Adipocyte (in vitro differentiated cells): ENCODE data around the gene SLC25A13.
A peak's percentile ranks its signal among the peaks of the same experiment; 100 is the strongest.
"Not testable (repeated sequence)": the region's sequence is repeated elsewhere in the genome, so short reads cannot be mapped to it uniquely, and the experiment has no call there.

ENCODE experiments used
- DNase-seq: peaks from one replicate; pipeline ENCODE4 v3.0.0-alpha.2; 2015; ENCODE audit warnings: low read depth
- H3K27me3 ChIP-seq: replicated peaks from 2 replicates; pipeline ENCODE4 v1.7.0; 2013; ENCODE audit warnings: mild to moderate bottlenecking, low read length, moderate library complexity; ENCODE audit not compliant: control insufficient read depth, insufficient read depth
- H3K36me3 ChIP-seq: 2 replicates; pipeline ENCODE4 v1.7.0; 2013; ENCODE audit warnings: low read length, mild to moderate bottlenecking, moderate library complexity; ENCODE audit not compliant: control insufficient read depth, insufficient read depth, severe bottlenecking
- H3K4me1 ChIP-seq: 2 replicates; pipeline ENCODE4 v1.7.0; 2013; ENCODE audit warnings: mild to moderate bottlenecking, low read length, moderate library complexity; ENCODE audit not compliant: control insufficient read depth, insufficient read depth
- H3K4me3 ChIP-seq: 2 replicates; pipeline ENCODE4 v1.7.0; 2013; ENCODE audit warnings: mild to moderate bottlenecking, low read length, moderate library complexity
- H3K9ac ChIP-seq: 2 replicates; pipeline ENCODE4 v1.7.0; 2013; ENCODE audit warnings: mild to moderate bottlenecking, low read length, moderate library complexity
- H3K9me3 ChIP-seq: 2 replicates; pipeline ENCODE4 v1.7.0; 2013; ENCODE audit warnings: mild to moderate bottlenecking, low read length, moderate library complexity; ENCODE audit not compliant: control insufficient read depth

SLC25A13 gene

GRCh38 chr7:96321658-96322372, at the start of gene SLC25A13:
TSS of gene SLC25A13 (minus strand) at chr7:96322098. CDS start at chr7:96321956, 142 bp downstream.
- no peaks in the 10 kb centered on the region for H3K9me3 ChIP-seq
- DNase-seq, result peak; percentile 86
- H3K4me3 ChIP-seq, result peak within 1 kb of the TSS; percentile 92
- peak within 1 kb of the TSS; percentile 96 for H3K9ac ChIP-seq
- no peaks in the 10 kb centered on the region for H3K27me3 ChIP-seq
- H3K4me1 ChIP-seq, result peaks cover 30% of the 10 kb centered on the region
- H3K36me3 ChIP-seq, result no peaks in the 10 kb centered on the region

GRCh38 chr7:96365916-96366315, 44.0 kb upstream of the SLC25A13 start:
- H3K4me1 ChIP-seq, H3K9me3 ChIP-seq, DNase-seq, H3K27me3 ChIP-seq, H3K36me3 ChIP-seq, H3K4me3 ChIP-seq, H3K9ac ChIP-seq: not testable (repeated sequence)

GRCh38 chr7:96361116-96361857, 39.4 kb upstream of the SLC25A13 start:
- no peak overlapping the region for H3K9ac ChIP-seq
- H3K4me1 ChIP-seq, result no peaks in the 10 kb centered on the region
- H3K36me3 ChIP-seq, result no peaks in the 10 kb centered on the region
- DNase-seq, result no peak
- no peak overlapping the region for H3K4me3 ChIP-seq
- H3K9me3 ChIP-seq, result peaks cover 4% of the 10 kb centered on the region
- H3K27me3 ChIP-seq, result no peaks in the 10 kb centered on the region

GRCh38 chr7:96359876-96360275, 38.0 kb upstream of the SLC25A13 start:
- Histone ChIP-seq H3K27me3 (no peaks in the 10 kb centered on the region), H3K4me1 (no peaks in the 10 kb centered on the region), H3K4me3 (no peak overlapping the region), H3K9me3 (no peaks in the 10 kb centered on the region), H3K9ac (no peak overlapping the region), H3K36me3 (no peaks in the 10 kb centered on the region)
- no peak for DNase-seq

GRCh38 chr7:96358236-96358971, 36.5 kb upstream of the SLC25A13 start:
- H3K9ac ChIP-seq, DNase-seq, H3K9me3 ChIP-seq, H3K27me3 ChIP-seq, H3K4me1 ChIP-seq, H3K36me3 ChIP-seq, H3K4me3 ChIP-seq: not testable (repeated sequence)

GRCh38 chr7:96355990-96356506, 34.1 kb upstream of the SLC25A13 start:
- no peaks in the 10 kb centered on the region for H3K27me3 ChIP-seq
- H3K4me3 ChIP-seq, result no peak overlapping the region
- H3K9me3 ChIP-seq, result no peaks in the 10 kb centered on the region
- no peak for DNase-seq
- H3K4me1 ChIP-seq, result no peaks in the 10 kb centered on the region
- H3K9ac ChIP-seq, result no peak overlapping the region
- no peaks in the 10 kb centered on the region for H3K36me3 ChIP-seq

- H3K36me3 ChIP-seq, result no peaks in the 10 kb centered on the region
- no peak overlapping the region for H3K9ac ChIP-seq
- no peak for DNase-seq
- no peaks in the 10 kb centered on the region for H3K27me3 ChIP-seq
- peaks cover 2% of the 10 kb centered on the region for H3K4me1 ChIP-seq
- H3K9me3 ChIP-seq, result no peaks in the 10 kb centered on the region
- no peak overlapping the region for H3K4me3 ChIP-seq
Measured at GRCh38 chr7:96354881-96355280, 33.0 kb upstream of the SLC25A13 start.

- no peaks in the 10 kb centered on the region for H3K36me3 ChIP-seq
- no peaks in the 10 kb centered on the region for H3K9me3 ChIP-seq
- no peak for DNase-seq
- H3K9ac ChIP-seq, result no peak overlapping the region
- H3K27me3 ChIP-seq, result no peaks in the 10 kb centered on the region
- peaks cover 3% of the 10 kb centered on the region for H3K4me1 ChIP-seq
- no peak overlapping the region for H3K4me3 ChIP-seq
Measured at GRCh38 chr7:96349572-96349971, 27.7 kb upstream of the SLC25A13 start.

GRCh38 chr7:96347471-96347870, 25.6 kb upstream of the SLC25A13 start:
- H3K9me3 ChIP-seq, result no peaks in the 10 kb centered on the region
- no peaks in the 10 kb centered on the region for H3K36me3 ChIP-seq
- H3K9ac ChIP-seq, result no peak overlapping the region
- no peak for DNase-seq
- no peaks in the 10 kb centered on the region for H3K27me3 ChIP-seq
- no peak overlapping the region for H3K4me3 ChIP-seq
- H3K4me1 ChIP-seq, result peaks cover 5% of the 10 kb centered on the region

- peaks cover 6% of the 10 kb centered on the region for H3K4me1 ChIP-seq
- DNase-seq, result no peak
- H3K9ac ChIP-seq, result no peak overlapping the region
- no peak overlapping the region for H3K4me3 ChIP-seq
- H3K36me3 ChIP-seq, result no peaks in the 10 kb centered on the region
- no peaks in the 10 kb centered on the region for H3K9me3 ChIP-seq
- no peaks in the 10 kb centered on the region for H3K27me3 ChIP-seq
Measured at GRCh38 chr7:96346293-96346953, 24.5 kb upstream of the SLC25A13 start.

GRCh38 chr7:96344236-96344635, 22.3 kb upstream of the SLC25A13 start:
- no peak overlapping the region for H3K9ac ChIP-seq
- DNase-seq, result no peak
- no peaks in the 10 kb centered on the region for H3K9me3 ChIP-seq
- H3K4me1 ChIP-seq, result peaks cover 4% of the 10 kb centered on the region
- H3K27me3 ChIP-seq, result no peaks in the 10 kb centered on the region
- H3K36me3 ChIP-seq, result no peaks in the 10 kb centered on the region
- H3K4me3 ChIP-seq, result no peak overlapping the region
